Smooth muscle cell (in vitro differentiated cells): ENCODE results near the gene CCNY. TPM values are rescaled to one million over a fixed set of nuclear protein-coding genes. Genes with fewer than 3 reads are reported as not detected.

Source experiments
- DNase-seq: peaks from one replicate; lab custom pipeline; 2025; ENCODE audit not compliant: unreplicated experiment; lab: John Stamatoyannopoulos, UW
- H2AFZ ChIP-seq: fragments of 200-600 bp; sonication (generic); 2 replicates; pipeline ENCODE4 v1.6.0; 2016; ENCODE audit warnings: antibody characterized with exemption, low read depth, mild to moderate bottlenecking
- H3F3A ChIP-seq: fragments of 200-600 bp; sonication (generic); 2 replicates; pipeline ENCODE4 v1.6.0; 2017; ENCODE audit warnings: antibody characterized with exemption, low read depth
- H3K27ac ChIP-seq: fragments of 200-600 bp; sonication (generic); 2 replicates; pipeline ENCODE4 v1.5.1; 2016; ENCODE audit warnings: low read depth, mild to moderate bottlenecking
- H3K27me3 ChIP-seq: fragments of 200-600 bp; sonication (generic); 2 replicates; pipeline ENCODE4 v1.6.1; 2016; ENCODE audit warnings: low read depth, mild to moderate bottlenecking
- H3K36me3 ChIP-seq: fragments of 200-600 bp; sonication (generic); 2 replicates; pipeline ENCODE4 v1.5.1; 2016; ENCODE audit warnings: low read depth
- H3K4me1 ChIP-seq: fragments of 200-600 bp; sonication (generic); 2 replicates; pipeline ENCODE4 v1.5.1; 2016; ENCODE audit warnings: low read depth
- H3K4me2 ChIP-seq: fragments of 200-600 bp; sonication (generic); 2 replicates; pipeline ENCODE4 v1.6.0; 2016; ENCODE audit warnings: mild to moderate bottlenecking
- H3K4me3 ChIP-seq: fragments of 200-600 bp; sonication (generic); 2 replicates; pipeline ENCODE4 v1.5.1; 2016; ENCODE audit warnings: mild to moderate bottlenecking
- H3K79me2 ChIP-seq: fragments of 200-600 bp; sonication (generic); 2 replicates; pipeline ENCODE4 v1.6.0; 2016; ENCODE audit warnings: low read depth, mild to moderate bottlenecking
- H3K9ac ChIP-seq: fragments of 200-600 bp; sonication (generic); 2 replicates; pipeline ENCODE4 v1.6.0; 2016; ENCODE audit warnings: low read depth
- H3K9me3 ChIP-seq: fragments of 200-600 bp; sonication (generic); replicated peaks from 2 replicates; pipeline ENCODE4 v1.5.1; 2016; ENCODE audit warnings: low read depth
- H4K20me1 ChIP-seq: fragments of 200-600 bp; sonication (generic); 2 replicates; pipeline ENCODE4 v1.6.0; 2016; ENCODE audit warnings: low read depth
- WGBS: methylation state at CpG from one replicate; pipeline ENCODE4 v1.1.7; 2016; ENCODE audit warnings: low lambda C conversion rate; 5-methylcytosine and 5-hydroxymethylcytosine counted together
- polyA plus RNA-seq: library from polyadenylated mRNA; unstranded; fragments of >200 nt; fragmentation: Nextera tagmentation; extraction: Ambion mirVana; gene quantifications from 2 replicates; pipeline ENCODE4 v1.2.1, GENCODE V29; 2016
- total RNA-seq: library from RNA; depleted of rRNA; stranded (reverse); fragments of >200 nt; gene quantifications from 2 replicates; pipeline ENCODE4 v1.2.3, GENCODE V29; 2014
- TF ChIP-seq, protein P1 (sequence below): fragments of 200-600 bp; sonication (generic); IDR thresholded peaks from 2 replicates; pipeline ENCODE4 v1.5.1; 2017; ENCODE audit warnings: borderline replicate concordance, mild to moderate bottlenecking, antibody characterized with exemption; ENCODE audit not compliant: insufficient read depth, poor library complexity, severe bottlenecking

CCNY gene
- total and polyA plus RNA-seq, 2 experiments from 2014 or later, result 46.9 to 57.5 TPM

- Histone ChIP-seq H3K27me3 (no peaks in the 10 kb centered on the region), H3K9me3 (no peaks in the 10 kb centered on the region), H3K4me1 (peaks cover 10% of the 10 kb centered on the region), H4K20me1 (peaks cover 36% of the 10 kb centered on the region), H3K27ac (peak overlapping the region; percentile 88), H3K4me3 (no peak overlapping the region), H3K36me3 (no peaks in the 10 kb centered on the region), H3K4me2 (peak overlapping the region; percentile 62), H3K79me2 (peaks cover 26% of the 10 kb centered on the region), H2AFZ (no peak overlapping the region), H3K9ac (peak overlapping the region; percentile 23), H3F3A (no peaks in the 10 kb centered on the region)
- no peak for DNase-seq
- TF ChIP-seq, protein P1, sequence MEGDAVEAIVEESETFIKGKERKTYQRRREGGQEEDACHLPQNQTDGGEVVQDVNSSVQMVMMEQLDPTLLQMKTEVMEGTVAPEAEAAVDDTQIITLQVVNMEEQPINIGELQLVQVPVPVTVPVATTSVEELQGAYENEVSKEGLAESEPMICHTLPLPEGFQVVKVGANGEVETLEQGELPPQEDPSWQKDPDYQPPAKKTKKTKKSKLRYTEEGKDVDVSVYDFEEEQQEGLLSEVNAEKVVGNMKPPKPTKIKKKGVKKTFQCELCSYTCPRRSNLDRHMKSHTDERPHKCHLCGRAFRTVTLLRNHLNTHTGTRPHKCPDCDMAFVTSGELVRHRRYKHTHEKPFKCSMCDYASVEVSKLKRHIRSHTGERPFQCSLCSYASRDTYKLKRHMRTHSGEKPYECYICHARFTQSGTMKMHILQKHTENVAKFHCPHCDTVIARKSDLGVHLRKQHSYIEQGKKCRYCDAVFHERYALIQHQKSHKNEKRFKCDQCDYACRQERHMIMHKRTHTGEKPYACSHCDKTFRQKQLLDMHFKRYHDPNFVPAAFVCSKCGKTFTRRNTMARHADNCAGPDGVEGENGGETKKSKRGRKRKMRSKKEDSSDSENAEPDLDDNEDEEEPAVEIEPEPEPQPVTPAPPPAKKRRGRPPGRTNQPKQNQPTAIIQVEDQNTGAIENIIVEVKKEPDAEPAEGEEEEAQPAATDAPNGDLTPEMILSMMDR, result no peak
- WGBS, result 36% methylated on average over 5 of the region's 5 CpGs
These were observed 151.2 kb downstream of the CCNY start for GRCh38 chr10:35487336-35488034.

GRCh38 chr10:35488228-35488627 is 151.9 kb downstream of the CCNY start:
- no peak for DNase-seq
- H3K79me2 ChIP-seq, result peaks cover 28% of the 10 kb centered on the region
- H4K20me1 ChIP-seq, result peaks cover 38% of the 10 kb centered on the region
- peaks cover 17% of the 10 kb centered on the region for H3K4me1 ChIP-seq
- H3K36me3 ChIP-seq, result no peaks in the 10 kb centered on the region
- WGBS, result 93% methylated on average over 9 of the region's 9 CpGs
- H3K27me3 ChIP-seq, result no peaks in the 10 kb centered on the region
- no peaks in the 10 kb centered on the region for H3K9me3 ChIP-seq
- H3K4me2 ChIP-seq, result no peak overlapping the region
- peak overlapping the region; percentile 88 for H3K27ac ChIP-seq
- no peak overlapping the region for H3K4me3 ChIP-seq
- H3F3A ChIP-seq, result no peaks in the 10 kb centered on the region
- H3K9ac ChIP-seq, result no peak overlapping the region
- TF ChIP-seq, protein P1, result no peak
- no peak overlapping the region for H2AFZ ChIP-seq

- Histone ChIP-seq H3K9ac (no peak overlapping the region), H3K36me3 (no peaks in the 10 kb centered on the region), H3F3A (no peaks in the 10 kb centered on the region), H3K79me2 (peaks cover 47% of the 10 kb centered on the region), H3K4me3 (no peak overlapping the region), H3K4me2 (no peak overlapping the region), H3K27ac (no peak overlapping the region), H4K20me1 (peaks cover 74% of the 10 kb centered on the region), H3K27me3 (no peaks in the 10 kb centered on the region), H3K4me1 (peaks cover 25% of the 10 kb centered on the region), H3K9me3 (no peaks in the 10 kb centered on the region), H2AFZ (no peak overlapping the region)
- WGBS, result 85% methylated on average over 10 of the region's 10 CpGs
- TF ChIP-seq, protein P1, result no peak
- DNase-seq, result no peak
These were observed 156.3 kb downstream of the CCNY start for GRCh38 chr10:35492386-35493195.
